Adrenal gland (tissue), 5 donors: ENCODE data around the gene CHMP1B.

Experiments used
- POLR2A ChIP-seq, 2 donors: fragments of 450-650 bp; IDR thresholded peaks; one replicate each; pipeline ENCODE4 v1.6.1; 2017; ENCODE audit warnings: antibody characterized with exemption in 2 of 2, mild to moderate bottlenecking in 2 of 2, moderate library complexity in 1 of 2
- TF ChIP-seq, protein P1 (sequence below), 6 experiments: fragments of 450-650 bp in 4 of 6; fragments of 200-600 bp in 2 of 6; sonication (generic) in 1 of 6; IDR thresholded peaks; 1 replicate in 5 of 6; 2 replicates in 1 of 6; pipeline versions ENCODE4 v1.5.1 to v1.8.0; 2016 to 2021; ENCODE audit warnings: antibody characterized with exemption in 6 of 6, mild to moderate bottlenecking in 2 of 6, moderate library complexity in 1 of 6
- donor health status: DM: no; HTN: no; CAD: no.

DNA sequence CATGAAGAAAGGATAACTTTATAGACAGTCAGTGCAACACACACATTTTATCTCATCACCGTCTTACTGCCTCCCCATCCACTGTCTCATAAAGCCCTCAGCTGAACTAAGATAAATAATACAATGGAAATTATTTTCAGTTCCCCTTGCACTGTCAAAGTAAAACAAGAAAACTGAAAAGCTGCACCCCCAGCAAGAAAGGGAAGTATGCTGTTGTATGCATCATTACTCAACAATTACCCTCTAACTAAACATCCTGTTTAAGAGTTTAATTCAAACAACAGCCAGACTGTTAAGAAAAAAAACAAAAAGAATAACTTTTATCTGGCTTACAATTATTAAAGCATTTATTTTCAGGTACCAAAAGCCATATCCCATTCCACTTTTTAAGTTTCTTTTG lies 31.9 kb downstream of the CHMP1B start:
- TF ChIP-seq, protein P1, sequence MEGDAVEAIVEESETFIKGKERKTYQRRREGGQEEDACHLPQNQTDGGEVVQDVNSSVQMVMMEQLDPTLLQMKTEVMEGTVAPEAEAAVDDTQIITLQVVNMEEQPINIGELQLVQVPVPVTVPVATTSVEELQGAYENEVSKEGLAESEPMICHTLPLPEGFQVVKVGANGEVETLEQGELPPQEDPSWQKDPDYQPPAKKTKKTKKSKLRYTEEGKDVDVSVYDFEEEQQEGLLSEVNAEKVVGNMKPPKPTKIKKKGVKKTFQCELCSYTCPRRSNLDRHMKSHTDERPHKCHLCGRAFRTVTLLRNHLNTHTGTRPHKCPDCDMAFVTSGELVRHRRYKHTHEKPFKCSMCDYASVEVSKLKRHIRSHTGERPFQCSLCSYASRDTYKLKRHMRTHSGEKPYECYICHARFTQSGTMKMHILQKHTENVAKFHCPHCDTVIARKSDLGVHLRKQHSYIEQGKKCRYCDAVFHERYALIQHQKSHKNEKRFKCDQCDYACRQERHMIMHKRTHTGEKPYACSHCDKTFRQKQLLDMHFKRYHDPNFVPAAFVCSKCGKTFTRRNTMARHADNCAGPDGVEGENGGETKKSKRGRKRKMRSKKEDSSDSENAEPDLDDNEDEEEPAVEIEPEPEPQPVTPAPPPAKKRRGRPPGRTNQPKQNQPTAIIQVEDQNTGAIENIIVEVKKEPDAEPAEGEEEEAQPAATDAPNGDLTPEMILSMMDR (IDR thresholded peaks at IDR 0.05): no peak
- no peak for TF ChIP-seq POLR2A (IDR thresholded peaks at IDR 0.05)
